ENCODE measurements around the gene DGAT2.

Gene DGAT2

DNA sequence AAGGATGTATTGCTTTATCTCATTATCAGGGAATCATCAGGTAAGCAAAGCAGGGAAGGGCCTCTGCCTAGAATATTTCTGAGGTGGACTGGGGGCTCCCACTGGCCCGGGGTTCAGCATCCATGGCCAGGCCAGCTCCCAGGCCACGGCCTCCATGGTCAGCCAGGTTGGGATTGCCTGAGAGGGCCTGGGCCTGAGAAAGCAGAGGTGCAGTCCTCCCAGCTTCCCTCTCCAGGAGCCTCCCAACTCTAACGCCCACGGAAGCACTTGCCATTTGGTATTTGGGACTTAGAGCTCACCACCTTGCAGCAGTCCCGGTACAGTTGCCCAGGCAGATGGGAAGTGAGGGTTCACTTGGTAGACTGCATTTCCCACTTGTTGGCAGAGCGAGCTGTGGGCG, 12.7 kb downstream of the DGAT2 start:
- no peak for DNase-seq (ENCODE audit: low spot score)
- TF ChIP-seq, protein P1, sequence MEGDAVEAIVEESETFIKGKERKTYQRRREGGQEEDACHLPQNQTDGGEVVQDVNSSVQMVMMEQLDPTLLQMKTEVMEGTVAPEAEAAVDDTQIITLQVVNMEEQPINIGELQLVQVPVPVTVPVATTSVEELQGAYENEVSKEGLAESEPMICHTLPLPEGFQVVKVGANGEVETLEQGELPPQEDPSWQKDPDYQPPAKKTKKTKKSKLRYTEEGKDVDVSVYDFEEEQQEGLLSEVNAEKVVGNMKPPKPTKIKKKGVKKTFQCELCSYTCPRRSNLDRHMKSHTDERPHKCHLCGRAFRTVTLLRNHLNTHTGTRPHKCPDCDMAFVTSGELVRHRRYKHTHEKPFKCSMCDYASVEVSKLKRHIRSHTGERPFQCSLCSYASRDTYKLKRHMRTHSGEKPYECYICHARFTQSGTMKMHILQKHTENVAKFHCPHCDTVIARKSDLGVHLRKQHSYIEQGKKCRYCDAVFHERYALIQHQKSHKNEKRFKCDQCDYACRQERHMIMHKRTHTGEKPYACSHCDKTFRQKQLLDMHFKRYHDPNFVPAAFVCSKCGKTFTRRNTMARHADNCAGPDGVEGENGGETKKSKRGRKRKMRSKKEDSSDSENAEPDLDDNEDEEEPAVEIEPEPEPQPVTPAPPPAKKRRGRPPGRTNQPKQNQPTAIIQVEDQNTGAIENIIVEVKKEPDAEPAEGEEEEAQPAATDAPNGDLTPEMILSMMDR (IDR thresholded peaks at IDR 0.05; ENCODE audit: extremely low read depth, missing control alignments) = no peak

DNA sequence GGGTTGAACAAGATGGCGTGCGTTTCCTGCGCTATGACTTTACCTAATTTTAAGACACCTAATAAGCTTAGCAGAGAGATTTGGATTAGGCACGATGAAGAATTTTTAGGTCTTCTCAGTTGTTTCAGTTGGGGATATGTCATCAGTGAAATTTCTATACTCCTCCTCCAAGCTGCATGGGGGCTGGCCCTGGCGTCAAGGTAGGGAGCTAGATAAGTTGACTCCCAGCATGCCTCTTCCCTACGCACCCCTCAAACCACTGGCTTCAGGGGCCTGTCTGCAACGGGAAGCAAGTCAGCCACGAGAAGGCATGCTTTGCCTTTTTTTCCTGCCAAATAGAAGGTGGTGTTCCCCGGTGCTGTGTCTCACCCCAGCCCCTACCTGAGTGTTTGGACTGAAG, 13.3 kb downstream of the DGAT2 start:
- DNase-seq (ENCODE audit: low spot score) = no peak
- TF ChIP-seq, protein P1 (IDR thresholded peaks at IDR 0.05; ENCODE audit: extremely low read depth, missing control alignments) = no peak

DNA sequence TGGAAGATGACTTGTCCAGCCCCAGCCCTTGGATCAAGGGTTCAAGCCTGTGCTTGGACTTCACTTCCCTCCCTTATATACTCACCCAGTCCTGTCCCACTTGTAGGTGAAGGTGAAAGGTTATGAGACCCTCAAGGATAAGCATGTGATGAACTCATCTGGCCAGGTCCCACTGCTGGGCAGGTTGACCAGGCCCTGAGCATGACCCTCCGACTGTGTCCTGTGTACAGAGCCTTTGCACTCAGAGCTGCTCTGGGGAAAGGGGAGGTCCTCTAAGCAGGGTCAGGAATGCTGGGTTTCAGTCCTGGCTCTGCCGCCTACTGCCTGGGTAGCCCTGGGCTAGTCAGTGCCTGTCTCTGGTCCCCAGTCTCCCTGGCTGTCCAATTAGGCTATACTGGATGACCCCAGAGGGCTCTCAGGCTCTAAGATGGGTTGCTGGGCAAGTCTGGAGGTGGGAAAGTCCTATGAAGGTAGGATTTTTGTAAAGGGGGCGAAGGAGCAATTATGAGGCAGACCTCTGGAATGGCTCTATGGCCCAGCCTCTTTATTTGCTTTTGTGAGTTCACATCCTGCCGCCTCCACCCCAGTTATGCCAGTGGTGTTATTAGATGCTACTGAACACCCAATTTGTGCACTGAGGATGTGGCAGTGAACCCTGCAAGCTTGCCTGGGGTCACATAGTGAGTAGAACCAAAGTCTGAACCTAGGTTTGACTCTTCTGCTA, 14.1 kb downstream of the DGAT2 start:
- TF ChIP-seq, protein P1 (IDR thresholded peaks at IDR 0.05; ENCODE audit: extremely low read depth, missing control alignments) = no peak
- no peak for DNase-seq (ENCODE audit: low spot score)

DNA sequence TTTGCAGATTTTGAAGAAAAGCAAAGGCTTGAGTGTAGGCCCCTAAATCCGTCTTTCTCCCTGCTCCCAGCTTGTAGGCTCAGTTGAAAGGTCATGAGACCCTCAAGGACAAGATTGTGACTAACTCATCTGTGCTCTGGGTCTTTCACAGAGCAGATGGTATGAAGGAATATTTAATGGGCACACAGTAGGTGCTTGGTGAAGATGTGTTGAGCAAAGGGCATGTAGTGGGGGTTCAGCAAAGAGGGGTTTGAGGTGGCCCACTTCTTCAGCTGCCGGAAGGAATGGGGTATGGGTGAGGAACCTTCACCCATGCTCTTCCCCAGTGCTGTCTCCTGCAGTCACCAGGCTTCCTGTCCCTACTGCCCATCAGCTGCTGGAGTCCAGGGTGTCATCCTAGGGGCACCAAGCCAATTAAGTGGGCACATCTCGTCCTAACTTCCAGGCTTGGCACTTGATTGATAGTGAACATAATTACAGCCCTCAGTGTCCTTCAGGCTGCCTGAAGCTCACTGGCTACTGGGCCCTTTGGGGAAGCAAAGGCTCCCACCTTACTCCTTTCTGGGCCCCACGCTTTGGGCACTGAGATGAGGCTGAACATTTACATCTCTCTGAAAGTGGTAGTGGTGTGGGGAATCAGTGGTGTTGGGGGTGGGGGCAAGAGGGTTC, 15.0 kb downstream of the DGAT2 start:
- DNase-seq (ENCODE audit: low spot score) = no peak
- TF ChIP-seq, protein P1 (IDR thresholded peaks at IDR 0.05; ENCODE audit: extremely low read depth, missing control alignments) = no peak

DNA sequence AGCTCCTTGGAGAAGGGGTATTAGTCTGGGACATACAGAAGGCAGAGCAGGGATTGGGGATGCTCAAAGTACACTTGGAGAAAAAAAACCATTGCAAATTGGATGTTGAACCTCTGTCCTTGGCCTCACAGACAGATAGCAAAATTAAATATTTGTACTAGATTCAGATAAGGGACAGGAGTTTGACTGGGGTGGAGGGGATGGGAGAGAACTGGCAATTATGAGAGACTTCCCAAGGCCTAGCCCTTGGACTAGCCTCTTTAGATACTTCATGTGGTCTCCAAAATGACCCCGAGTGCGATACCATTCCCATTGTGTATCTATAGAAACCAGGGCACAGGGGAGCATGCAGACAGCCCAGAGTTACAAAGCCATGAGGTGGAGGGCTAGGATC, 15.5 kb downstream of the DGAT2 start:
- no peak for DNase-seq (ENCODE audit: low spot score)
- TF ChIP-seq, protein P1 (IDR thresholded peaks at IDR 0.05; ENCODE audit: extremely low read depth, missing control alignments) = no peak

DNA sequence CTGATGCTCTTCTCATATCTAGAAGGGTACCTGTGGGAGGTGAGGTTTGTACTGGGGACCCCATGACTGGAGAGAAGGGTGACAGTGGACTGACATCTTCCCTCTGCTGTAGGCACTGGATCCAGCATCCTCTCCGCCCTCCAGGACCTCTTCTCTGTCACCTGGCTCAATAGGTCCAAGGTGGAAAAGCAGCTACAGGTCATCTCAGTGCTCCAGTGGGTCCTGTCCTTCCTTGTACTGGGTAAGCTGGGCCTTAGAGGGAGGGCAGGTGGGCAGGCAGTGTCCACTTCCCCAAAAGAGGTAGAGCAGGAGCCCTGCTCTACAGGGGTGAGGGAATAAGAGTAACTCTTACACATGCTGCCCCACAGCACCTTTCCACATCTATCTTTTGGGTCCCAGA, 15.9 kb downstream of the DGAT2 start:
- TF ChIP-seq, protein P1 (IDR thresholded peaks at IDR 0.05; ENCODE audit: extremely low read depth, missing control alignments) = no peak
- no peak for DNase-seq (ENCODE audit: low spot score)

DNA sequence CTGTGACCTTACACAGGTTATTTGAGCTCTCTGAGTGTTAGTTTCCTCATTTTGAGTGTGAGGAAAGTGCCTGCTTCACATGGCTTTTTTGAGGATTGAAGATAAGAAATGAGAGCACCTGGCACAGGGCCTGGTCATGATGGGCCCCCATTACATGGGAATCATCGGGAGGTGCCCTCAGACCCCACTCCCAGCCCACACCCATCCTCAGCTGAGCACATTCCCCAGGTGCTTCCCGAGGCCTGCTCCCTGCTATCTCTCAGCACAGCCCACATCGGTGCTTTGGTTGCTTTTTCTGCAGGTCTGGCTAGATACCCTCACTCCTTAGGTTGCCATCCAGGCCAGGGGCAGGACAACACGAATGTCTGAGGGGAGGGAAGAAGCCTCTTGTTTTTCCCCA, 16.6 kb downstream of the DGAT2 start:
- DNase-seq (ENCODE audit: low spot score) = no peak
- TF ChIP-seq, protein P1 (IDR thresholded peaks at IDR 0.05; ENCODE audit: extremely low read depth, missing control alignments) = no peak

All from GM20000 (cell line).